Measurements from ENCODE around the gene PRSS36.
"Not testable (repeated sequence)": the region's sequence is repeated elsewhere in the genome, so short reads cannot be mapped to it uniquely, and the experiment has no call there.

PRSS36 gene

DNA sequence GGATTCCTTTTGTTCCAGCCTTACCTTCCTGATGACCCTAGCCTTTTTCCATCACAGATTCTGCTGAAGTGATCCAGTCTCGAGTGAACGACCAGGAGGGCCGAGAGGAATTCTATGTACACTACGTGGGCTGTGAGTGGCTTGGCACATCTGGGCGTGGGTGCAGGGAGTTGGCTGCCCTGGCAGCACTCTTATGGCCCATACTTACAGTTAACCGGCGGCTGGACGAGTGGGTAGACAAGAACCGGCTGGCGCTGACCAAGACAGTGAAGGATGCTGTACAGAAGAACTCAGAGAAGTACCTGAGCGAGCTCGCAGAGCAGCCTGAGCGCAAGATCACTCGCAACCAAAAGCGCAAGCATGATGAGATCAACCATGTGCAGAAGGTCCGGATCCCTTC is 29.7 kb downstream of the PRSS36 start:
- DNase-seq, result no peak

GRCh38 chr16:31118223-31119155 is 31.4 kb downstream of the PRSS36 start:
- DNase-seq, result no peak

DNA sequence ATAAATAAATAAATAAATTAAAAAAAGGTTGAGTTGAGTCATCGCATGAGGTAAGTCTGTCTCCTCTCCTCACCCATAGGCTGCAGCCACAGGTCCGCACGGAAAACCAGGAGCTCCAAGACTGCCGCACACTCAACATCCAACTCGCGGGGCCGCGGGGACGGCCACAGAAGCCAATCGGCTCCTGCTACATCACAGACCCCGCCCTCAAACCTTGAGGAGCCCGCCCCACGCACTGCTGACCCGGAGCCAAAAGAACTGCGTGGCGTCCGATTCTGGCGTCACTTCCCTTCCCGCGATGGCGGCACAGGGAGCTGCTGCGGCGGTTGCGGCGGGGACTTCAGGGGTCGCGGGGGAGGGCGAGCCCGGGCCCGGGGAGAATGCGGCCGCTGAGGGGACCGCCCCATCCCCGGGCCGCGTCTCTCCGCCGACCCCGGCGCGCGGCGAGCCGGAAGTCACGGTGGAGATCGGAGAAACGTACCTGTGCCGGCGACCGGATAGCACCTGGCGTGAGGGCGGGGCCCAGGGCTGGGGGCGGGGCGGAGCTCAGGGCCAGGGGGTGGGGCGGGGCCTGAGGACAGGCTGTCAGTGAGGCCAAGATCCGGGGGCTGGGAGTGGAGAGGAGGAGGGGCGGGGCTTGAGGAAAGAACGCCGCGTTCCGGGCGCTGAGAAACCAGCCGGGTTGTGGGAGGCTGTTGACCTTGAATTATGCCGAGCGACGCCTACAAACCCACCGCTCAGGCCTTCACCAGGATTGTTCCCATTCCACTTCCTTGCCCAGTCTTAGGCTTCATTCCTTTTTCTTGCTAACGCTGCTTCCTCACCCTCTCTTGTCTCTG is 32.3 kb downstream of the PRSS36 start, which contains the start of gene KAT8:
Gene KAT8 (plus strand): TSS at position 281 of the 839 bp plus-strand sequence. CDS start 18 bp downstream, at position 299.
- DNase-seq, result peak; percentile 94 to 98 (median 95)

DNA sequence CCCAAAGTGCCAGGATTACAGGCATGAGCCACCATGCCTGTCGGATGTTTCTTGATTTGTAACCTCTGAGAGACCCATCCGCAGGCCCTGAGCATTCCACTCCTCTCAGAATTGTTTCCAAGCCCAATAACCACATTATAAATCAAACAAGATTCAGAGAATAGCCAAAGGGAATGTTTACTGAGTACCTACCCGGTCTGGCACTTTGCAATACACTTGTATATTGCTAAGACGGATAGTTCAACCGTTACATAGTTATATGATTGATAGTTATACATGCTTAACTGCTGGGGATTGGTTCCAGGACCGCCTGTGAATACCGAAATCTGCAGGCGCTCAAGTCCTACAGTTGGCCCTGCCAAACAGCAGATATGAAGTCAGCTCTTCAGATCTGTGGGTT is 35.4 kb downstream of the PRSS36 start:
- DNase-seq, result no peak

DNA sequence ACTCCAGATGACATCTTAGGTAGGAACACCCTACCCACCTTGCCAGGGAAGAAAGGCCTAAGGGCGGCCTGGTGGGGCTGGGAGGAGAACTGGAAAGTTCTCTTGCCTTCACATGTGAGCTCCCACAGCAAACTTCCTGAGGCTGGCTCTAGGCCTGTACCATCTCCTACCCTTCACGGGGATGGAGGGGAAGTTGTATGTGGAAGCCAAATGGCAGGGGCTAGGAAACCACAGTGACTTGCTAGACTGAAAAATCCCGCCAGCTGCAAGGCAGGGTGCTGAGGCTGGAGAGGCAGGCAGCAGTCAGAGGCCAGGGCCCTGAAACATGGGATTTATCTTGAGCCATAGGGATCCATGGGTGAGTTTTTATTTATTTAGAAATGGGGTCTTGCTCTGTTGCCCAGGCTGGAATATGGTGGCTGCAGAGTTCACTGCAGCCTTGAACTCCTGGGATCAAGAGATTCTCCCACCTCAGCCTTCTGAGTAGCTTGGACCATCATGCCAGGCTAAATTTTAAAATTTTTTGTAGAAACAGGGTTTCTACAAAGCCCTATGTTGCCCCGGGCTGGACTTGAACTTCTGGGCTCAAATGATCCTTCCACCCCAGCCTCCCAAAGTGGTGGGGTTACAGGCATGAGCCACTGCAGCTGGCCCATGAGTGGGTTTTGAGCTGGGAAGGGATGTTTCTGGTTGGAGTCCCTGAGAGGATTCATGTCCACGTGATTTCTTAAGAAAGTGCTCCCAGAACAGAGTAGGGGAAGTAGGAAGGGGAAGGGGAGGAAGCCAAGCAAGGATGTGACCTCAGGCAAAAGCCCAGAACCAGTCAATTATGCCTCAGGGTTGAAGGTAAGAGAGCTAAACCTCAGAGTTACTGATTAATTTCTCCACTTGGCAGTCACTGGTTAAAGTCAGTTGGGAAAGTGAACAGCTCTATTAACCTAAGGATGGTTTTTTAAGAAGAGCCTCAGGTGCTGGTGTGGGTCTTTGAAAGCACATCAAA is 36.4 kb downstream of the PRSS36 start:
- no peak for DNase-seq

DNA sequence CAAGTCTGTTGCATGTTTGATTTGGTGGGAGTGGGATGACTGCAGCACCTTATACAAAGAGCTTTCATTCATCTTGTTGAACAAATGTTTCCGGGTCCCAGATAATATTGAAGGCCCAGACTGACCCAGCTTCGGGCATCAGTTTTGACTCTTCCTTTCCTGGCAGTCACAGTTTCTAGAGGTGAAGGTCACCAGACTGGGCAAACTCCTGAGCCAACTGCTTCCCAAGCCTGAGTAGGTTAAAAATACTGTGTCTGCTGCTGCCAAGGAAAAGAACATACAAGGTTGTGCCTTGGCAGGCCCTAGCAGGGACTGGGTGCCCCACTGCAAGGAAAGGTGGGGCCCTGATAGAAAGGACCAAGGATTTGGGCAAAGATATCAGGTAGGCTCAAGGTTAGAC is 37.2 kb downstream of the PRSS36 start:
- no peak for DNase-seq

- DNase-seq, result no peak
These were observed 37.9 kb downstream of the PRSS36 start for GRCh38 chr16:31111881-31112466.

GRCh38 chr16:31110106-31111034 is 39.5 kb downstream of the PRSS36 start:
- no peak for DNase-seq

- DNase-seq, result no peak
These were observed 40.2 kb downstream of the PRSS36 start for GRCh38 chr16:31109622-31110021.

GRCh38 chr16:31108794-31109558 is 40.9 kb downstream of the PRSS36 start:
- no peak for DNase-seq

GRCh38 chr16:31108035-31108793 is 41.7 kb downstream of the PRSS36 start, which contains the start of gene BCKDK:
BCKDK (plus strand) TSS chr16:31108386; CDS start chr16:31109224, 838 bp downstream.
- DNase-seq, result peak; percentile 28 to 81 (median 42)

DNA sequence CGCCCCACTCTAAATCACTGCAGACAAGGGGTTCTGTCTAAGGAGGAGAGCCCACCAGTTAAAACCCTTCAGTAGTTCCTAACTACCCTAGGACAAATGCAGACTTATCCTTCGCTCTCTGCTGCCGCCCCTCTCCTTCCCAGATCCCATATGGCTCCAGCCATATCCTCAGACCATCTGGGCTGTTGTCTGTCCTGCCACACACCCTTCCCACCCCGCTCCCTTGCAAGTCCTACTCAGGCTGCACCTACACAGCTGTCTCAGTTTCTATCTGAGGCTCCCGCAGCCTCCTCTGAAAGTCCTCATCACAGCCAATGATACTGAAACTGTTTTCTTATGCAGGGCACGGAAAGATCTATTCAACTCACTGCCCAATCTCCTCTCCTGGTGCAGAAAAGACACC is 42.4 kb downstream of the PRSS36 start:
- peak in 1 of 5 experiments; percentile 55 for DNase-seq

GRCh38 chr16:31106509-31107464 is 43.1 kb downstream of the PRSS36 start:
- no peak for DNase-seq

- DNase-seq, result peak; percentile 67 to 74 (median 68)
These were observed 44.1 kb downstream of the PRSS36 start for GRCh38 chr16:31105677-31106213.

DNA sequence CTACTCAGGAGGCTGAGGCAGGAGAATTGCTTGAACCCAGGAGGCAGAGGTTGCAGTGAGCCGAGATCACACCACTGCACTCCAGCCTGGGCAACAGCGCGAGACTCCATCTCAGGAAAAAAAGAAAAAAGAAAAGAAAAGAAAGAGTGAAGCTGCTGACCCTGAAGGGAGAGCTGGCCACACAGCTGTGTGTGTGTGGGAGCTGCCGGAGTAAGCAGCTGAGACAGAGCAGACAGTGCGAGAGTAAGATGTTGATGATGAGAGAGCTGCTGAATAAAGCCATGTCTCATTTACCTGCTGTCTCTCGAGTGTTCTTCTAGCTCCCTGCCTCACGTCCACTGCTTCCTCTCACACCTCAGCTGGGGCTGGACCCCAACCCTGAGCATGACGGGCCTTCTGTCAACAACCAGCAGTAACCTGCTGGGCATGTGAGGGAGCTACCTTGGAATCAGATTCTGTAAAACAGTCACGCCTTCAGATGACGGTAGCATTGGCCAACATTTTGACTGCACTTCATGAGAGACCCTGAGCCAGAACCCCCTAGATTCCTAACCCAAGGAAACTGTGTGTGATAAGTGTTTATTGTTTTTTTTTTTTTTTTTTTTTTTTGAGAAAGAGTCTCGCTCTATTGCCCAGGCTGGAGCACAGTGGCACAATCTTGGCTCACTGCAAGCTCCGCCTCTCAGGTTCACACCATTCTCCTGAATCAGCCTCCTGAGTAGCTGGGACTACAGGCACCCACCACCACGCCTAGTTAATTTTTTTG is 48.8 kb downstream of the PRSS36 start:
- DNase-seq, result not testable (repeated sequence)

DNA sequence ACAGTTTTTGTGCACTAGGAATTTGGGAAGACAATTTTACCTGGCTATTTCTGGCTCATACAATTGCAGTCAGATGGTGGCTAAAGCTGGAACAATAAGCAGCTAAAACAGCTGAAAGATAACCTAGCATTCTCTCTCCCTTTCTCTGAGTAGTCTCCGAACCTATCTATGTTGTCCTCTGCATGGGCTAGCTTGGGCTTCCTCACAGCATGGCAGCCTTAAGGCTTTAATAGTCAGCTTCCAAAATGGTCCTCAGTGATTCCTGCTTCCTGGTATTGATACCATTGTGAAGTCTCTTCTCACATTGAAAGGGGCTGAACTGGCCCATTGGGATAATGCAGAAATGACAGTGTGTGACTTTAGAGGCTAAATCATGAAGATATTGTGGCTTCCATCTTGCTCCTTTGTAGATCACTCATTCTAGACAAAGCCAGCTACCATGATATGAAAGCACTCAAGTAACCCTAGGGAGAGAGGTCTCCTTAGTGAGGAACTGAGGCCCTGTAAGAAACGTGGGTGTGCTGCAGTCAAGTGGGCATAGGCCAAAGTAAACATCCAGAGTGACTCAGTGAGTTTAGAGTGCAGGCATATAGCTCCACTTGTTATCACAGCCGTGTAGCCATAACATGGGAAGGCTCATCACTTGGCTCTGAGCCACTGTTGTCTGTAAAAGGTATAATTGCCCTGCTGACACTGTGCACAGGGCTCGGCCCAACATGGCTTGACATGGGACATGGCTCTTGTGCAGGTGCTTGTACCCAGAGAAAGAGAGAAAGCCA is 49.8 kb downstream of the PRSS36 start:
- DNase-seq, result no peak
